Measurements from ENCODE around the gene CNR2.
"Not testable (repeated sequence)": the region's sequence is repeated elsewhere in the genome, so short reads cannot be mapped to it uniquely, and the experiment has no call there.

Gene CNR2

DNA sequence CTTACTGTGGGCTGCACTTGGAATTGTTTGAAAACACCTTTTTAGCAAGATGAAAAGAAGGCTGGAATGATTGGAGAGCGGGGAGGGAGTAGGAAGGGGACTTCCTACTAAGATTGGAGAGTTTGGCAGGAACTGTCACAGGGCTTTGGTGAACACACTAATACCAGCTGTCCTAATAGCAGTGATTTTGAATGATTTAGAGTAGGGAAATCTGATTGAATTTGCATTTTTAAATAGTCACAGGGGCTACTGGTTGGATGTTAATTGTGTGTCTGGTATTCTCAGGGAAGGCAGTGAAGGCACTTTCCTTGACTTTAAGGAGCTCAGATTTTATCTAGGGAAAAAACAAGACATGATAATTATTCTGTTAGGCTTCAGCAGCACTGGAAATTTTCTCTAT lies 85.4 kb downstream of the CNR2 start:
- DNase-seq: no peak

DNA sequence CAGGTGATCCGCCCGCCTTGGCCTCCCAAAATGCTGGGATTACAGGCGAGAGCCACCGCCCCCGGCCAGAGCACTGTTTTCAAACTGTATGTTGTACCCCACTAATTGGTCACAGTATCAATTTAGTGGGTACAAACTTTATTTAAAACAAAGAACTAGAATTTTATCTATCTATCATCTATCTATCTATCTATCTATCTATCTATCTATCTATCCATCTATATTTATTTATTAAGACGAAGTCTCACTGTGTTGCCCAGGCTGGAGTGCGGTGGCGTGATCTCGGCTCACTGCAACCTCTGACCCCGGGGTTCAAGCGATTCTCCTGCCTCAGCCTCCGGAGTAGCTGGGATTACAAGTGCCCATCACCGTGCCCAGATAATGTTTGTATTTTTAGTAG lies 86.6 kb downstream of the CNR2 start:
- DNase-seq: not testable (repeated sequence)

DNA sequence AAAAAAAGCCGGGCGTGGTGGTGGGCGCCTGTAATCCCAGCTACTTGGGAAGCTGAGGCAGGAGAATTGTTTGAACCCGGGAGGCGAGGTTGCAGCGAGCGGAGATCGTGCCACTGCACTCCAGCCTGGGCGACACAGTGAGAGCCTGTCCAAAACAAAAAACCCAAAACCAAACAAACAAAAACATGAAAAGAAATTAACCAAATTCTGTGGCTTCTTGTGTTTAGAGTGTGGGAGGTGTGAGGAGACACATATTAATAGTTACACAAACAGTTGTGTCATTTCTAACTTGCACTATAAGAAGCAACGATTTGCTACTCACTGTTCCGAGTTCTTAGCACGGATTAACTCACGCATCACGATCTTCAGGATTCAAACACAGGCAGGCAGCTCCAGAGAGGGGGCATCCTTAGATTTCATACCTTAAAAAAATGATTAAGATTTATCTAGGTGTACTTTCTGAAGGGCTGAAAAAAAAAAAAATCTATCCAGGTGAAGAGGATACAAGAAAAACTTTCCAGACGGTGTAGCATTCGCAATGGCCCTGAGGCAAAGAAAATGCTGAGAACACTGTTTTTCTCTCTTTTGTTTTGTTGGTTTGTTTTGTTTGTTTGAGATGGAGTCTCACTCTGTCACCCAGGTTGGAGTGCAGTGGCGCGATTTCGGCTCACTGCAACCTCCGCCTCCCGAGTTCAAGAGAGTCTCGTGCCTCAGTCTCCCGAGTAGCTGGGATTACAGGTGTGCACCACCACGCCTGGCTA lies 87.2 kb downstream of the CNR2 start:
- DNase-seq: no peak

DNA sequence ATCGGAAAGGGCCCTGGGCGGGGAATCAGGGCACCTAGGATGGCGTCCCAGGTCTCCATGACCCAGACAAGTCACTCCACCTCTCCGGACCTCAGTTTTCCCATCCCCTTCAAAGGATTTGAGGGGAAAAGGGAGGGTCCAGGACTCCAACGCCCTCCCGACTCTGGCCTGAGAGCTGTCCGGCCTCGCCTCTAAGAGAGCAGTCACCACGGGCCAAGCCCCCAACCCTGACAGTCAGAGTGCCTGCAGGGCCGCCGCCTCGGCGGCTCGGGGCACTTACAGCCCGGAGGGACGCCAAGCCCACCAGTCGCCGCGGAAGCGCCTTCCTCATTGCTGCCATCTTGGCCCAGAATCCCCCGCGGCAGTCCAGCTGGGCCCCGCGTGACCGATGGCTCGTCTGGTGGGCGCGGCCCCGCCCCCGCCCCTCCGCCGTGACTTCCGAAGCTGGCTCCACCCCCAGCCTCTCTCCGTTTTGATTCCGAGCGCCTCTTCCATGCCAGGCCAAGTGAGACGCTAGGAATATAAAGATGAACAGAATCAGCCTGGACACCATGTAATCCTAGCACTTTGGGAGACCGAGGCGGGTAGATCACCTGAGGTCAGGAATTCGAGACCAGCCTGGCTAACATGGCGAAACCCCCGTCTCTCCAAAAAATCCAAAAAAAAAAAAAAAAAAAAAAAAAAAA lies 87.9 kb downstream of the CNR2 start, which contains the start of gene HMGCL:
TSS of gene HMGCL (minus strand) at position 354 of the 686 bp plus-strand sequence. CDS start at position 340, 14 bp downstream.
- DNase-seq: peak; percentile 82

DNA sequence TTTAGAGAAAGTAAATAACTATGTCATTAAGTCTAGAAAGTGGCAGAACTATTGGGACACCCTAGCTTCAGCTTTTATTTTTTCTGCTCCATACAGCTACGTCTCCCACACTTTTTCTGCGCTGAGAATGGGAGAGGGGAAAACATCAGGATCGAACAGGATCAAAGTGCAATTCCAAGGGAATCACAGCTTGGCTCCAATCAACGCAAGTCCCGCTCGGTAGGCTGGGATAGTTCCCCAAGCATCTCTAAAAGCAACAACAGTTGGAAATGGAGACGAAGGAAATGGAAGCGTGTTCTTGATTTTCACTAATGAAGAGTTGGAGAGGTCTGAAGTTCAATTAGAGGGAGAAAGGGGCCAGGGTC lies 88.5 kb downstream of the CNR2 start:
- DNase-seq: no peak

DNA sequence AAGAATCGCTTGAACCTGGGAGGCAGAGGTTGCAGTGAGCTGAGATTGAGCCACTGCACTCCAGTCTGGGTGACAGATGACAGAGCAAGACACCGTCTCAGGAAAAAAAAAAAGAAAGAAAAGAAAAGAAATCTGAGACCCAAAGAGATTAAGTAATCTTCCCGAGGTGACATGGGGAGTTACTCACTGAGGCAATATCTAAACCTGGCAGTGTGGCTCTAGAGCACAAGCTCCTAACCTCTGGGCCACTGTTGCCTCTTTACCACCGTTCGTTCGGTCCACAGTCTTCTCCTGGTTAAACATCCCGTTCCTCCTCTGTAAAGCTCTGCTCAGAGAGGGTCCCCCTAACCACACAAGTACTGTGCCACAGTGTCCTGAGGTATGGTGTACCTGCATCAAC lies 89.4 kb downstream of the CNR2 start:
- DNase-seq: no peak

Measured in T1000 (cell line).